Fibroblast of the conjunctiva (primary cell): ENCODE data around the gene PTPRM.
A peak's percentile ranks its signal among the peaks of the same experiment; 100 is the strongest.
"Not testable (repeated sequence)": the region's sequence is repeated elsewhere in the genome, so short reads cannot be mapped to it uniquely, and the experiment has no call there.

Experiments used
- DNase-seq: peaks from one replicate; pipeline ENCODE4 v3.0.0-alpha.2; 2010; ENCODE audit warnings: low read depth

The PTPRM gene

GRCh38 chr18:7727361-7728076 lies 160.4 kb downstream of the PTPRM start:
- DNase-seq, result no peak

DNA sequence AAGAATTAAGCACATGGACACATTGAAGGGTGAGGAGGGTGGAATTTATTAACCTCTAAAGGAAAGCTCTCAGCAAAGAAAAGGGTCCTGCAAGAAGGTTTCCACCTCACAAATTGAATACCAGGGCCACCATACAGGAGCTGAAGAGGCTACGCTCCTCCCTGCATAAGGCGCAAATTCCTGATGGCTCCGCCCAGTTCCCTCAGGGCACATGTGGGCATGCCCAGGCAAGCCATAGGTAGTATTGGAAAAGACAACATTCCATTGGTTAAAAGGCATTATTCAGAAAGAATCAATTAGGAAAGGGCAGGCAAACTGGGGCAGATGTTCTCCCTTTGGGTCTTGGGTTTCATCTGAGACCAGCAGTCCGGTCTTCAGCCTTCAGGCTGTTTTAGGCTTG lies 161.2 kb downstream of the PTPRM start:
- no peak for DNase-seq

- no peak for DNase-seq
Measured at GRCh38 chr18:7729868-7730267, 162.8 kb downstream of the PTPRM start.

- DNase-seq, result no peak
Measured at GRCh38 chr18:7730682-7731081, 163.6 kb downstream of the PTPRM start.

DNA sequence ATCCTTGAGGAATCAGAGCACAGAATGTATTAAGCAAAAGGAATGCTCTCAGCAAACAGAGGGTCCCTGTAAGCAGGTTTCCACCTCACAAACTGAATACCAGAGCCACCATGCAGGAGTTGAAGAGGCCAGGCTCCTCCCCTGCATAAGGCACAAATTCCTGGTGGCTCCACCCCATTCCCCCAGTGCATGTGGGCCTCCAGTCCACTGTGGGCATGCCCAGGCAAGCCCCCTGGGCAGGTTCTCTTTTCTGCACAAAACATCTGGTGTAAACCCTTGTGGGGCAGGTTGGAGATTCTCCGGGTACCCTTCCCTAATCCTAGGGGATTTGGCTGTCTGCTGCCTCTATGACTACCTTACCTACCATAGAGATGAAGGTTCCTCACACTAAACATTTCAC lies 166.5 kb downstream of the PTPRM start:
- no peak for DNase-seq

GRCh38 chr18:7735196-7735595 lies 168.1 kb downstream of the PTPRM start:
- no peak for DNase-seq

DNA sequence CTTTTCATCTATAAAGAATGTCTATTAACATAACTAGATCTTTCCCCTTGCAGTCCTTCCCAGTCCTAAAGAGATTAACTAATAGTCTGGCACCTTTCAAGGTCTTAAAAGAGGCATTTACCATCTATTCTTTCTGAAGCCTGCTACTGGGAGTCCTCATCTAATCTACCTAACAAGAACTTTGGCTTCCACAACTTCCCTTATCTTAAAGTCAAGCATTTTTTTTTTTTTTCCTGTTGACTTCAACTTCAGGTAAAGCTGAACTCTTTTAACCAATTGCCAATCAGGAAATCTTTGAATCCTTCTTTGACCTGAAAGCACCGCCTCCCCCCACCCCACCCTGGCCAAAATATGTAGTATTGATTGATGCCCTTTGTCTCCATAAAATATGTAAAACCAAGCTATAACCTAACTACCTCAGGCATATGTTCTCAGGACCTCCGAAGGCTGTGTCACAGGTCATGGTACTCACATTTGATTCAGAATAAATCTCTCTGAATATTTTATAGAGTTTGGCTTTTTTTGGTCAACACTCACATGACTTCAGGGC lies 168.6 kb downstream of the PTPRM start:
- DNase-seq, result no peak

GRCh38 chr18:7736526-7736925 lies 169.4 kb downstream of the PTPRM start:
- not testable (repeated sequence) for DNase-seq

DNA sequence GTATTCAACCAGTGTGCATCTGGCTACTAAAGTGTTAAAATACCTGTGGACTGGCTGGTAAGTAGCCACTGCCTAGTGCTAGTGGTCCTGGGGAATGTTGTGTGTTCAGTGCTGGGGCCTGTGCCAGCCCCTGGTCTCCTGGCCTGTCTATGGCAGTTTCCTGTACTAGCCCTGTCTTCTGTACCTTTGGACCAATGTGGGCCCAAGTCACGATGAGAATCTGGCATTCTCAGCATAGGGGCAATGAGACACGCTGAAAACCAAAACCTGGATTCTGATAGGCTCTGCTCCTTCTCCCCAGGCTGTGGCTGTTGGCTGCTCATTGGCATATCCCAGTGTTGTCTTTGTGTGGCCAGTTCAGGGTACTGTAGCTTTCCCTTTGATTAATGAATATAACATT lies 170.4 kb downstream of the PTPRM start:
- no peak for DNase-seq

- no peak for DNase-seq
Measured at GRCh38 chr18:7740821-7741220, 173.7 kb downstream of the PTPRM start.

GRCh38 chr18:7741640-7742039 lies 174.5 kb downstream of the PTPRM start:
- no peak for DNase-seq

- DNase-seq, result no peak
Measured at GRCh38 chr18:7742224-7742623, 175.1 kb downstream of the PTPRM start.

- no peak for DNase-seq
Measured at GRCh38 chr18:7743256-7743655, 176.1 kb downstream of the PTPRM start.

DNA sequence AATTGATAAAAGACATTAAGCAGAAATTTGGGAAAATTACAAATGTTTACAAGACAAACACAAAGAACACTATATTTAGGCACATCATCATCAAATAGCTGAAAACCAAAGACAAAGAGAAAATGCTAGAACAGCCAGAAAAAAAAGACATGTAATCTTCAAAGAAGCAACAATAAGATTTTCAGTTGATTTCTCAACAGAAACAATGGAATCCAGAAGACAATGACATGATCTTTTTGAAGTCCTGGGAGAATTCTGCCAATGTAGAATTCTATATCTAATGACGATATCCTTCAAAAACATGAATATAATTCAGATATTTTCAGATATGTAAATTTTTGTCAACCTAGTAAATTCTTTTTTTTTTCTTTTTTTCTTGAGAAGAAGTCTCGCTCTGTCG lies 179.0 kb downstream of the PTPRM start:
- DNase-seq, result no peak

- DNase-seq, result no peak
Measured at GRCh38 chr18:7748251-7749007, 181.3 kb downstream of the PTPRM start.

DNA sequence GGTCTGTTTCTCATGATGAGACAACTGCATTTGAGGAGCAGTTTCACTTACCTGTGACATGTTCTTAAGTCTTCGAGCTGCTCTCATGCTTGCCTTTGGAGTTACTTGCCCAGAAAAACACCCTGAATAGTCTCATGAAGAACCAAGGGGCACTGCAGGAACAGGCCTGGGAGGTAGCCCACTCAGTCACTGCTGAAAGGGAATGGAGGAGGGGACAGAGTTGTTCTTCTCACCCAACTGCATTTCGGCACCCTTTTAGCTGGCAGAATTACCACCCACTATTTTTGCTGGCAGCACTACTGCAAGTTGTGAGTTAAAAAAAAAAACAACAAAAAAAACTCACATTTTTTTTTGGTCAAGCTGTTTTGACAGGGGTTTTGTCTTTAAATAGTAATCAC lies 181.9 kb downstream of the PTPRM start:
- DNase-seq, result no peak

- no peak for DNase-seq
Measured at GRCh38 chr18:7749510-7749981, 182.4 kb downstream of the PTPRM start.

DNA sequence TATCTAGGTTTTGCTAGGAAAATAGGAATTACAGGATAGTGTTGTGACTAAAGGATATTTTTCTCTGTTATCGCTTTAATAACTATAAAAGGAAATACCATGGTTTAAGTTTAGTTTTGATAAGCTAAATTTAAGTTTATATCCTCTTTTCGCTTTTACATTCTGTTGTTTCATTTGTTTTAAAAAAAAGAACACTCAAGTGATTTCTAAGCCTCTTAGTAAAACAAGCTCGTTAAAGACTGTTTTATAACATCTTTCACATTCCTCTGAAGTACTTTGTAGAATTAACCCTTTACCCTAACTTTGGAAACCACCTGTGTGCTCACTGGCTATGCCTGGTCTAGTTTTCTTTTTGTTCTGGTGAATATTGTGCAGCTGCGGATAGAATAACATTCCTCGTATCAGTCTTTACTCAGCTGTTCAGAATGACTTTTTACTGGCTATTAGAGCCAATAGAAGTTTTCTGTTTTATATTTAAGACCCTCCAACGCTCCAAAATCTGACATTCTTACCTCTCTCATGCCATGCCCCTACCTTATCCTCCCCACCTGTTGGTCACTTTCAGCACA lies 183.1 kb downstream of the PTPRM start:
- DNase-seq, result no peak

GRCh38 chr18:7750966-7751365 lies 183.8 kb downstream of the PTPRM start:
- no peak for DNase-seq

GRCh38 chr18:7754258-7754657 lies 187.1 kb downstream of the PTPRM start:
- DNase-seq, result no peak

DNA sequence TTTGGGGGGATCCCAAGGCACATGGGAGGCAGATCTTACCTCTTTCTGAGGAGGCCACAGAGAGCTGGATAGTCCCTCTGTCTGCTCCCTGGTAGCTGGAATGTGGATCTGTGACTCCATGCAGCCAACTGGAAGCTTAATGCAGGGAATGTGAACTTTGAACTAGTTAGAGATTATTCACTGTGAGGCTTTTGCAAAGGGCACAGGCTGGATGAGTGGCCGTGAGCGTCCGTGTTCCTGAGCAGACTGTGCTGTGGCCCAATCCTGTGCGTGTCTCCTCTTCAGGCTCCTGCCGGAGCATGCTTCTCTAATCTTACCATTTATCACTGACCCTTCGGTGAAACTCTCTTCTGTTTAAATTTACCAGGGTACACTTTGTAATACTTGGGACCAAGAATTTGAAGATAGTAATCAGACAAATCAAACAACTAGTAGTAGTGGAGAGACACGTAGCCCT lies 187.6 kb downstream of the PTPRM start:
- DNase-seq, result no peak

DNA sequence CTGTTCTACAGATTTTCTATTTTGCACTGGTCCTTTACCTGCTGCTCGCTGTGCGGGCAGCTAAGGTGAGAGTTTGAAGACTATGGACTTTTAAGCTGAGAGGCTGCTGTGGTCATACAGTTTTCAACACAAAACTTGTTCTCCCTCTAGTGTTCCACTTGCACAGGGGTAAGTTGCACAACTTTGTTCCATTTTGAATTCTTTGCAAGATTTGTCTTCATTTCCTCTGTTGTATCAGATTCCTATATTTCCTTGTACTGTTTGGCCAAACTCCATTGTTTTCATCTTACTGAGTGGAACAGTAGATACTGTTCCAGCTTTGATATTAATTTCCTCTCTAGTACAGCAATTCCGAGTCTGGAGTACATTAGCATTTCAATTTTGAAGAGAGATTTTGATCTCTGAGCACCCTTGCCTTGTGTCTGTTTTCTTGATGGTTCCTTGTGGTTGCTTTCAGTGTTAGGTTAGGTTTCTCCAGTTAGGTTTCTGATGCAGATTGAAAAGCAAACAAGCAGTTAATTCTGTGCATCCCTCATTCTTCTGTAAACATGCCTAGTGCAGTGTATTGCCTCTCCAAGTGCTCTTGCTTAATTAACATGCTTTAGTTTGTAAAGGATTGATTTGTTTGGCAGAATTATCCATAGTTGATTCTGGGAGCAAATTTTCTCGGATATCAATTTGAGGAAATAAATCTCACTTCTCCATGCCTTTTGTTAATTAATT lies 188.8 kb downstream of the PTPRM start:
- DNase-seq, result peak; percentile 41
